IPS-11a (cell line): ENCODE results near the gene MN1.
A peak's percentile ranks its signal among the peaks of the same experiment; 100 is the strongest.

Source experiments
- H3K4me3 ChIP-seq: one replicate; pipeline ENCODE4 v1.5.1; 2013; ENCODE audit warnings: low read depth, low read length, control low read depth

MN1 gene

GRCh38 chr22:27827604-27828587, 26.3 kb upstream of the MN1 start:
- no peak overlapping the region for H3K4me3 ChIP-seq

GRCh38 chr22:27825174-27825573, 23.6 kb upstream of the MN1 start:
- H3K4me3 ChIP-seq = no peak overlapping the region

GRCh38 chr22:27823221-27823620, 21.7 kb upstream of the MN1 start:
- H3K4me3 ChIP-seq = no peak overlapping the region

GRCh38 chr22:27820896-27821866, 19.6 kb upstream of the MN1 start:
- no peak overlapping the region for H3K4me3 ChIP-seq

GRCh38 chr22:27816552-27816951, 15.0 kb upstream of the MN1 start:
- no peak overlapping the region for H3K4me3 ChIP-seq

- no peak overlapping the region for H3K4me3 ChIP-seq
Observed at GRCh38 chr22:27815826-27816530, 14.4 kb upstream of the MN1 start.

GRCh38 chr22:27814993-27815392, 13.4 kb upstream of the MN1 start:
- H3K4me3 ChIP-seq = no peak overlapping the region

- H3K4me3 ChIP-seq = no peak overlapping the region
Observed at GRCh38 chr22:27811778-27812177, 10.2 kb upstream of the MN1 start.

GRCh38 chr22:27810609-27811151, 9.1 kb upstream of the MN1 start:
- no peak overlapping the region for H3K4me3 ChIP-seq

- no peak overlapping the region for H3K4me3 ChIP-seq
Observed at GRCh38 chr22:27809700-27810608, 8.4 kb upstream of the MN1 start.

GRCh38 chr22:27809226-27809603, 7.7 kb upstream of the MN1 start:
- no peak overlapping the region for H3K4me3 ChIP-seq

GRCh38 chr22:27808451-27809225, 7.1 kb upstream of the MN1 start:
- H3K4me3 ChIP-seq = no peak overlapping the region

GRCh38 chr22:27805841-27806240, 4.3 kb upstream of the MN1 start:
- H3K4me3 ChIP-seq = no peak overlapping the region

- H3K4me3 ChIP-seq = no peak overlapping the region
Observed at GRCh38 chr22:27804470-27805297, 3.1 kb upstream of the MN1 start.

GRCh38 chr22:27803841-27804415, 2.4 kb upstream of the MN1 start:
- H3K4me3 ChIP-seq = no peak overlapping the region

GRCh38 chr22:27802346-27803073, 954 bp upstream of the MN1 start:
- H3K4me3 ChIP-seq = peak overlapping the region; percentile 46

GRCh38 chr22:27801202-27801615, 347 bp downstream of the MN1 start:
- H3K4me3 ChIP-seq = peak overlapping the region; percentile 46
